ENCODE measurements around the gene SGIP1. TPM values are rescaled to one million over a fixed set of nuclear protein-coding genes. Genes with fewer than 3 reads are reported as not detected.

SGIP1 gene
- total and polyA plus RNA-seq, 2 donors (not counting 3 experiments of a cell fraction or from before 2014, with no cell fraction given) = 30.9 to 68.9 TPM

DNA sequence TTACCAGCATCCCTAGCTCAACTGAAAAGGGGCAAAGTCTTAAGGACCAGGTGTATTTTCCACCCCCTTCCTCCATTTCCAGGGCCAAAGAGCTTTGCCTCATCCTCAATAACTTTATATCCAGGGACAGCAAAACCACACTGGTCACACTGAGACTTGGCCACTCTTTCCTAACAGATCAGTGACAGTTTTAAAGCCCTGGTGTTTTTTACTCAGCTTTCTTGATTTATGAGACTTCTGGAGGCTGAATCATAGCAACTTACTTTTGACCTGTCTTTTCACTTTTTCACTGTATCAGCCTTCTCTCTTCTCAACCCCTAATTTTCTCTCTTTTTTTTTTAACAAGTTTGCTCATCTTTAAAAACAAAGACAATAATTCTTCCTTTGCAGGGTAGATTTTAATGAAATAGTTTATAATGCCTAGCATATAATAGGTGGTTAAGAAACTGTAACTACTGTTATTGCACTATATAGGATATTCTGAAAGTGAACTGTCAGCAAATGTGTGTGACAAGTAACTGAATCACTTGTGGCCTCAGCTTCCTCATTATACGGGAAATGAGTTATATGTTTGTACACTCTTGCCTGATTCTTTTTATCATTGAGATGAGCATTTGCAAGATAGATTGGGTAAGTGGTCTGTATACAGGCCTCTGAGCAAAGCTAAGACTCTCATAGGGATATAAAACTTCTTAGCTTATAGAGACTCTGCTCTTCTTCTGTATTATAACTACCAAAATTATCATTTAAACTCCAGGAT lies 198.6 kb downstream of the SGIP1 start:
- Histone ChIP-seq H2AFZ (ENCODE audit: low read depth, low read length) (peak overlapping the region; percentile 38), H3K9me1 (replicated peaks; ENCODE audit: control insufficient read depth, extremely low read depth, insufficient read depth, low read length) (no peaks in the 10 kb centered on the region), H3K9me3 (replicated peaks; ENCODE audit: control insufficient read depth, insufficient read depth, low read length) (no peaks in the 10 kb centered on the region), H3K27me3 (ENCODE audit: control insufficient read depth in 2 of 2, insufficient read depth in 2 of 2, low read length in 2 of 2) (no peaks in the 10 kb centered on the region), H3K36me3 (ENCODE audit: control insufficient read depth in 2 of 2, extremely low read depth in 1 of 2, insufficient read depth in 2 of 2, low read length in 2 of 2) (no peaks in the 10 kb centered on the region), H3K4me1 (ENCODE audit: control insufficient read depth, extremely low read depth, insufficient read depth, low read length) (peaks cover 37% of the 10 kb centered on the region), H3K4me3 (replicated peaks in 1 of 3; ENCODE audit: insufficient read depth in 1 of 3, low read depth in 1 of 3, low read length in 3 of 3) (no peak overlapping the region), H4K20me1 (replicated peaks; ENCODE audit: control insufficient read depth, extremely low read depth, insufficient read depth, low read length) (no peaks in the 10 kb centered on the region), H3K79me2 (ENCODE audit: control insufficient read depth, insufficient read depth, low read length) (no peaks in the 10 kb centered on the region), H3K4me2 (ENCODE audit: insufficient read depth, low read length) (peak overlapping the region; percentile 33), H3K9ac (replicated peaks; ENCODE audit: extremely low read depth, insufficient read depth, low read length) (peak overlapping the region; percentile 27), H3K27ac (ENCODE audit: insufficient read depth, low read depth, low read length) (peak overlapping the region; percentile 64)
- intact Hi-C loops (cut with micrococcal nuclease) (no loop called here), dilution Hi-C loops (cut with MboI; ENCODE audit: extremely low pct_ligation_motif_present, low sequenced_read_pairs) (no loop called here)
- FAIRE-seq (peak; percentile 38), DNase-seq (ENCODE audit: low read depth, low spot score) (peak; percentile 64)
- BruUV-seq (replicated peaks) = no TSS peak
- POLR2A ChIA-PET = no interaction called here
- TF ChIP-seq FOS (IDR thresholded peaks at IDR 0.05; ENCODE audit: borderline replicate concordance, insufficient read depth, low read length) (peak; percentile 88), JUN (IDR thresholded peaks at IDR 0.05; ENCODE audit: borderline replicate concordance, insufficient read depth, insufficient read length, low read depth) (peak; percentile 19), POLR2AphosphoS5 (IDR thresholded peaks at IDR 0.05; ENCODE audit: insufficient read depth, low read depth, low read length) (no peak), POLR2A (IDR thresholded peaks at IDR 0.05; ENCODE audit: low read depth, low read length) (no peak), GATA2 (IDR thresholded peaks at IDR 0.05; ENCODE audit: insufficient read depth, insufficient read length, low read depth, low read length) (peak; percentile 49)
- CTCF ChIA-PET = interaction anchor here (0.6 to 3.1 kb wide), 35 partner anchors 7 to 481 kb away, joined by 3 to 38 read pairs (median 4); partner anchors contain the start of genes DYNLT5 and SGIP1

DNA sequence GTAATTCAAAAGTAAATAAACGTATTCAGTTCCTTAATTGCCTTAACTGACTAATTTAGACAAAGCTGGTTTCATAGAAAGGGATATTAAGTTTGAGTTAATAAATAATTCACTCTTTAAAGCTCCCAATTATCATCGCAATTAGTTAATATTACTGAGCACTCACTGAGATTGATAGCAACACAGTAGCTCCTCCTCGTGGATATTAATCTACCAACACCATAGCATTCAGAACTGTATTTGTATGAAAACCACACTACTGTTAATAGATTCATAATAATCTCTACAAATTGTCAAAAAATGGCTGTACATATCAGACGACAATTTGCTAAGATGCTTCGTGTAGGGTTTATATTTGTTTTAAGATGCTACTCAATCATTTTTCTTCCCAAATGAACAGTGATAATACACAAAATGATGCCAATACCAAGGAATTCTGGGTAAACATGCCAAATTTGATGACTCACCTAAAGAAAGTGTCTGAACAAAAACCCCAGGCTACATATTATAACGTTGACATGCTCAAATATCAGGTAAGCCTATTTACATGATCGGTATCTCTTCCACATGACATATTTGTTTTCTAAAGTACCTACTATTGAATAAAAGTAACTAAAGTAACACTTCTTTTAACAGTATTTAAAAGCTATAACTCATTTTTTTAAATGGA lies 199.5 kb downstream of the SGIP1 start:
- Histone ChIP-seq H3K9me3 (replicated peaks; ENCODE audit: control insufficient read depth, insufficient read depth, low read length) (no peaks in the 10 kb centered on the region), H3K4me1 (ENCODE audit: control insufficient read depth, extremely low read depth, insufficient read depth, low read length) (peaks cover 28% of the 10 kb centered on the region), H3K9me1 (replicated peaks; ENCODE audit: control insufficient read depth, extremely low read depth, insufficient read depth, low read length) (no peaks in the 10 kb centered on the region), H3K27me3 (ENCODE audit: control insufficient read depth in 2 of 2, insufficient read depth in 2 of 2, low read length in 2 of 2) (no peaks in the 10 kb centered on the region), H3K4me3 (replicated peaks in 1 of 3; ENCODE audit: insufficient read depth in 1 of 3, low read depth in 1 of 3, low read length in 3 of 3) (no peak overlapping the region), H3K4me2 (ENCODE audit: insufficient read depth, low read length) (no peak overlapping the region), H3K36me3 (ENCODE audit: control insufficient read depth in 2 of 2, extremely low read depth in 1 of 2, insufficient read depth in 2 of 2, low read length in 2 of 2) (no peaks in the 10 kb centered on the region), H2AFZ (ENCODE audit: low read depth, low read length) (no peak overlapping the region), H3K27ac (ENCODE audit: insufficient read depth, low read depth, low read length) (peak overlapping the region; percentile 46), H4K20me1 (replicated peaks; ENCODE audit: control insufficient read depth, extremely low read depth, insufficient read depth, low read length) (no peaks in the 10 kb centered on the region), H3K9ac (replicated peaks; ENCODE audit: extremely low read depth, insufficient read depth, low read length) (no peak overlapping the region), H3K79me2 (ENCODE audit: control insufficient read depth, insufficient read depth, low read length) (no peaks in the 10 kb centered on the region)
- DNase-seq (ENCODE audit: low read depth, low spot score) (peak; percentile 56), FAIRE-seq (peak; percentile 18)
- dilution Hi-C loops (cut with MboI; ENCODE audit: extremely low pct_ligation_motif_present, low sequenced_read_pairs) (no loop called here), intact Hi-C loops (cut with micrococcal nuclease) (no loop called here)
- no TSS peak for BruUV-seq (replicated peaks)
- POLR2A ChIA-PET = no interaction called here
- peak; percentile 64 for TF ChIP-seq JUN (IDR thresholded peaks at IDR 0.05; ENCODE audit: borderline replicate concordance, insufficient read depth, insufficient read length, low read depth)
- no peak for TF ChIP-seq POLR2AphosphoS5 (IDR thresholded peaks at IDR 0.05; ENCODE audit: insufficient read depth, low read depth, low read length)
- TF ChIP-seq, protein P1, sequence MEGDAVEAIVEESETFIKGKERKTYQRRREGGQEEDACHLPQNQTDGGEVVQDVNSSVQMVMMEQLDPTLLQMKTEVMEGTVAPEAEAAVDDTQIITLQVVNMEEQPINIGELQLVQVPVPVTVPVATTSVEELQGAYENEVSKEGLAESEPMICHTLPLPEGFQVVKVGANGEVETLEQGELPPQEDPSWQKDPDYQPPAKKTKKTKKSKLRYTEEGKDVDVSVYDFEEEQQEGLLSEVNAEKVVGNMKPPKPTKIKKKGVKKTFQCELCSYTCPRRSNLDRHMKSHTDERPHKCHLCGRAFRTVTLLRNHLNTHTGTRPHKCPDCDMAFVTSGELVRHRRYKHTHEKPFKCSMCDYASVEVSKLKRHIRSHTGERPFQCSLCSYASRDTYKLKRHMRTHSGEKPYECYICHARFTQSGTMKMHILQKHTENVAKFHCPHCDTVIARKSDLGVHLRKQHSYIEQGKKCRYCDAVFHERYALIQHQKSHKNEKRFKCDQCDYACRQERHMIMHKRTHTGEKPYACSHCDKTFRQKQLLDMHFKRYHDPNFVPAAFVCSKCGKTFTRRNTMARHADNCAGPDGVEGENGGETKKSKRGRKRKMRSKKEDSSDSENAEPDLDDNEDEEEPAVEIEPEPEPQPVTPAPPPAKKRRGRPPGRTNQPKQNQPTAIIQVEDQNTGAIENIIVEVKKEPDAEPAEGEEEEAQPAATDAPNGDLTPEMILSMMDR (IDR thresholded peaks at IDR 0.05; ENCODE audit: extremely low read depth in 1 of 2, insufficient read depth in 1 of 2, low read depth in 1 of 2, low read length in 2 of 2) = peak in 1 of 2 donors; percentile 16
- no peak for TF ChIP-seq EZH2 (IDR thresholded peaks at IDR 0.05; ENCODE audit: borderline replicate concordance, low read depth, low read length, severe bottlenecking)
- peak; percentile 41 for TF ChIP-seq FOS (IDR thresholded peaks at IDR 0.05; ENCODE audit: borderline replicate concordance, insufficient read depth, low read length)
- no peak for TF ChIP-seq GATA2 (IDR thresholded peaks at IDR 0.05; ENCODE audit: insufficient read depth, insufficient read length, low read depth, low read length)
- CTCF ChIA-PET = interaction anchor here (0.6 to 3.1 kb wide), 35 partner anchors 8 to 482 kb away, joined by 3 to 38 read pairs (median 4); partner anchors contain the start of genes DYNLT5 and SGIP1
